Measurements from ENCODE around the gene KDM4D.
A peak's percentile ranks its signal among the peaks of the same experiment; 100 is the strongest.
"Not testable (repeated sequence)": the region's sequence is repeated elsewhere in the genome, so short reads cannot be mapped to it uniquely, and the experiment has no call there.

The KDM4D gene

GRCh38 chr11:94997437-94997836, 23.9 kb downstream of the KDM4D start:
- TF ChIP-seq CTCF (IDR thresholded peaks at IDR 0.05; ENCODE audit: borderline replicate concordance, insufficient read depth, low read depth, low read length): peak; percentile 6; the same call in 1 of the 2 replicates

GRCh38 chr11:94998285-94998684, 24.8 kb downstream of the KDM4D start:
- H3K4me3 ChIP-seq (ENCODE audit: low read depth, low read length): no peak overlapping the region
- TF ChIP-seq CTCF (IDR thresholded peaks at IDR 0.05; ENCODE audit: borderline replicate concordance, insufficient read depth, low read depth, low read length): no peak

More at GRCh38 chr11:94997437-94997836, 23.9 kb downstream of the KDM4D start:
- no peak overlapping the region for H3K4me3 ChIP-seq (ENCODE audit: low read depth, low read length)

GRCh38 chr11:95003716-95004115, 30.2 kb downstream of the KDM4D start:
- TF ChIP-seq CTCF (IDR thresholded peaks at IDR 0.05; ENCODE audit: borderline replicate concordance, insufficient read depth, low read depth, low read length): no peak
- no peak overlapping the region for H3K4me3 ChIP-seq (ENCODE audit: low read depth, low read length)

GRCh38 chr11:95005642-95006041, 32.1 kb downstream of the KDM4D start:
- TF ChIP-seq CTCF (IDR thresholded peaks at IDR 0.05; ENCODE audit: borderline replicate concordance, insufficient read depth, low read depth, low read length): no peak
- no peak overlapping the region for H3K4me3 ChIP-seq (ENCODE audit: low read depth, low read length)

- no peak for TF ChIP-seq CTCF (IDR thresholded peaks at IDR 0.05; ENCODE audit: borderline replicate concordance, insufficient read depth, low read depth, low read length)
- no peak overlapping the region for H3K4me3 ChIP-seq (ENCODE audit: low read depth, low read length)
These were observed 37.9 kb downstream of the KDM4D start for GRCh38 chr11:95011376-95011775.

GRCh38 chr11:95014184-95014821, 40.8 kb downstream of the KDM4D start:
- TF ChIP-seq CTCF (IDR thresholded peaks at IDR 0.05; ENCODE audit: borderline replicate concordance, insufficient read depth, low read depth, low read length): no peak
- no peak overlapping the region for H3K4me3 ChIP-seq (ENCODE audit: low read depth, low read length)

GRCh38 chr11:95016139-95016538, 42.6 kb downstream of the KDM4D start:
- no peak overlapping the region for H3K4me3 ChIP-seq (ENCODE audit: low read depth, low read length)
- no peak for TF ChIP-seq CTCF (IDR thresholded peaks at IDR 0.05; ENCODE audit: borderline replicate concordance, insufficient read depth, low read depth, low read length)

GRCh38 chr11:95021468-95021867, 48.0 kb downstream of the KDM4D start:
- H3K4me3 ChIP-seq (ENCODE audit: low read depth, low read length): not testable (repeated sequence)
